OCI-LY3 (cell line): Measurements from ENCODE around the gene CREBBP.
A peak's percentile ranks its signal among the peaks of the same experiment; 100 is the strongest.

Experiments
- H2AFZ ChIP-seq: fragments of 200-600, 300-600 bp; shearing (Covaris generic); 2 replicates; pipeline ENCODE4 v1.6.0; 2014; ENCODE audit warnings: antibody characterized with exemption, low read depth, low read length
- H3K27ac ChIP-seq: fragments of 200-600, 300-600 bp; sonication (generic); 2 replicates; pipeline ENCODE4 v1.5.1; 2014; ENCODE audit warnings: mild to moderate bottlenecking, low read length, moderate library complexity, mixed read lengths
- H3K27me3 ChIP-seq: fragments of 200-600, 300-600 bp; sonication (generic); 2 replicates; pipeline ENCODE4 v1.6.1; 2014; ENCODE audit warnings: low read depth, low read length, mixed read lengths
- H3K36me3 ChIP-seq: fragments of 200-600, 300-600 bp; sonication (generic); replicated peaks from 2 replicates; pipeline ENCODE3; 2014; ENCODE audit warnings: low read depth, low read length, mixed read lengths
- H3K4me1 ChIP-seq: fragments of 300-600, 200-600 bp; sonication (generic); 2 replicates; pipeline ENCODE4 v1.6.1; 2014; ENCODE audit warnings: low read length, mixed read lengths
- H3K4me2 ChIP-seq: fragments of 200-600, 300-600 bp; sonication (generic); 2 replicates; pipeline ENCODE4 v1.6.1; 2014; ENCODE audit warnings: low read length, mixed read lengths
- H3K4me3 ChIP-seq: fragments of 300-600, 200-600 bp; sonication (generic); 2 replicates; pipeline ENCODE4 v1.5.1; 2014; ENCODE audit warnings: antibody characterized with exemption, mild to moderate bottlenecking, low read length, moderate library complexity
- H3K79me2 ChIP-seq: fragments of 300-600, 200-600 bp; shearing (Covaris generic); 2 replicates; pipeline ENCODE4 v1.6.1; 2014; ENCODE audit warnings: mild to moderate bottlenecking, low read length, mixed read lengths
- H3K9ac ChIP-seq: fragments of 300-600, 200-600 bp; shearing (Covaris generic); 2 replicates; pipeline ENCODE4 v1.6.0; 2014; ENCODE audit warnings: mild to moderate bottlenecking, low read length, moderate library complexity
- H3K9me3 ChIP-seq: fragments of 200-600, 300-600 bp; shearing (Covaris generic); 2 replicates; pipeline ENCODE4 v1.6.1; 2014; ENCODE audit warnings: low read length, mixed read lengths; ENCODE audit not compliant: insufficient read depth
- H4K20me1 ChIP-seq: fragments of 200-600, 300-600 bp; sonication (generic); 2 replicates; pipeline ENCODE4 v1.6.1; 2016; ENCODE audit warnings: low read length, mixed read lengths; ENCODE audit not compliant: insufficient read depth
- EZH2phosphoT487 ChIP-seq: fragments of 200-600 bp; shearing (Covaris generic); IDR thresholded peaks from 2 replicates; pipeline ENCODE4 v1.6.1; 2018; ENCODE audit warnings: antibody characterized with exemption, mixed run types, low read depth
- TF ChIP-seq, protein P1 (sequence below): fragments of 200-600, 300-600 bp; sonication (generic); IDR thresholded peaks from 2 replicates; pipeline ENCODE4 v1.5.1; 2014; ENCODE audit warnings: antibody characterized with exemption, low read length, low read depth

CREBBP gene

GRCh38 chr16:3807425-3808123 is 72.9 kb downstream of the CREBBP start:
- Histone ChIP-seq H3K9ac (no peak overlapping the region), H3K27ac (no peak overlapping the region), H3K36me3 (peaks cover 18% of the 10 kb centered on the region), H3K79me2 (peaks cover 50% of the 10 kb centered on the region), H2AFZ (no peak overlapping the region), H4K20me1 (peaks cover 75% of the 10 kb centered on the region), H3K4me1 (peaks cover 14% of the 10 kb centered on the region), H3K27me3 (no peaks in the 10 kb centered on the region), H3K9me3 (no peaks in the 10 kb centered on the region), H3K4me2 (peak overlapping the region; percentile 35; the same call in 1 of the 2 replicates), H3K4me3 (no peak overlapping the region)
- TF ChIP-seq, protein P1, sequence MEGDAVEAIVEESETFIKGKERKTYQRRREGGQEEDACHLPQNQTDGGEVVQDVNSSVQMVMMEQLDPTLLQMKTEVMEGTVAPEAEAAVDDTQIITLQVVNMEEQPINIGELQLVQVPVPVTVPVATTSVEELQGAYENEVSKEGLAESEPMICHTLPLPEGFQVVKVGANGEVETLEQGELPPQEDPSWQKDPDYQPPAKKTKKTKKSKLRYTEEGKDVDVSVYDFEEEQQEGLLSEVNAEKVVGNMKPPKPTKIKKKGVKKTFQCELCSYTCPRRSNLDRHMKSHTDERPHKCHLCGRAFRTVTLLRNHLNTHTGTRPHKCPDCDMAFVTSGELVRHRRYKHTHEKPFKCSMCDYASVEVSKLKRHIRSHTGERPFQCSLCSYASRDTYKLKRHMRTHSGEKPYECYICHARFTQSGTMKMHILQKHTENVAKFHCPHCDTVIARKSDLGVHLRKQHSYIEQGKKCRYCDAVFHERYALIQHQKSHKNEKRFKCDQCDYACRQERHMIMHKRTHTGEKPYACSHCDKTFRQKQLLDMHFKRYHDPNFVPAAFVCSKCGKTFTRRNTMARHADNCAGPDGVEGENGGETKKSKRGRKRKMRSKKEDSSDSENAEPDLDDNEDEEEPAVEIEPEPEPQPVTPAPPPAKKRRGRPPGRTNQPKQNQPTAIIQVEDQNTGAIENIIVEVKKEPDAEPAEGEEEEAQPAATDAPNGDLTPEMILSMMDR = no peak
- TF ChIP-seq EZH2phosphoT487 = no peak

GRCh38 chr16:3804426-3805016 is 76.0 kb downstream of the CREBBP start:
- no peak overlapping the region for H3K27ac ChIP-seq
- no peak overlapping the region for H3K9ac ChIP-seq
- peaks cover 55% of the 10 kb centered on the region for H3K79me2 ChIP-seq
- no peak overlapping the region for H2AFZ ChIP-seq
- H4K20me1 ChIP-seq = peaks cover 69% of the 10 kb centered on the region
- H3K36me3 ChIP-seq = peaks cover 10% of the 10 kb centered on the region
- no peaks in the 10 kb centered on the region for H3K27me3 ChIP-seq
- no peaks in the 10 kb centered on the region for H3K9me3 ChIP-seq
- H3K4me2 ChIP-seq = no peak overlapping the region
- peaks cover 14% of the 10 kb centered on the region for H3K4me1 ChIP-seq
- no peak overlapping the region for H3K4me3 ChIP-seq
- TF ChIP-seq, protein P1 = no peak
- TF ChIP-seq EZH2phosphoT487 = no peak

DNA sequence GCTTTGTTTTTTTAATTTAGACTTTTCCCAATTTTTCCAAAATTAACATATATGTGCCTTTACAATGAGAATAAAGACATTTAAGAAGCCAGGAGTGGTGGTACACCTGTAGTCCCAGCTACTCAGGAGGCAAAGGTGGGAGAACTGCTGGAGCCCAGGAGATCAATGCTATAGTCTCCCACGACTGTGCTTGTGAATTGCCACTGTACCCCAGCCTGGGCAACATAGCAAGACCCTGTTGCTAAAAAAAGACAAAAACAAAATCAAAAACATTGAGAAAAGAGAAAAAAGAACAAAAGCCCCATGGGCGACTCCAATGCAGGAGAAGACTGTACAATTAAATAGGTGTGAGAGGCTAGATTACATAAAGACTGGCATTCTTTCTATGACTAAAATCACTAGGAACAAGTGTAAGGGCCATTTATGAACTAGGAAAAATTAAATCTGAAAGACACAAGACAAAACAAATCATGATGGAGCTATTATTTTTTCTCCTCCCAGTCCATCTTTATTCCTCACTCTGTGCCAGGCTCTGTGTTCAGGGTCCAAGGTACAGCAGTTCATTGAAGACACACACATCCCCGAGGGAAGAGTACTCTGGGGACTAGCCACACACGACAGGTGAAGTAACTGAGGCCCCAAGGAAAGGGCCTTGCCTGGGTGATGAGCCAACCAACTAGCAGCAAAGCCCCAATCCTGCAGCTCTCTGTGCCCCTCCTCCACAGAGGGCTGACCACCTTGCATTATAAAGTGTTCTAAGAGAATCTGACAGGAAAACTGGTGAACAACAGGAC is 79.8 kb downstream of the CREBBP start:
- H3K79me2 ChIP-seq = peaks cover 65% of the 10 kb centered on the region

More for the DNA sequence above, 79.8 kb downstream of the CREBBP start:
- Histone ChIP-seq H4K20me1 (peaks cover 72% of the 10 kb centered on the region), H3K4me1 (peaks cover 22% of the 10 kb centered on the region), H3K9me3 (no peaks in the 10 kb centered on the region), H2AFZ (no peak overlapping the region), H3K27me3 (0 out of 2 replicates have a peak, but pooled peaks cover 3% of the 10 kb centered on the region), H3K36me3 (no peaks in the 10 kb centered on the region), H3K4me2 (no peak overlapping the region), H3K9ac (no peak overlapping the region), H3K27ac (no peak overlapping the region), H3K4me3 (no peak overlapping the region)
- TF ChIP-seq, protein P1 = no peak
- TF ChIP-seq EZH2phosphoT487 = no peak
